HG03196 (cell line): Measurements from ENCODE around the gene CPA5.

Experiments
- ATAC-seq: cut with Tn5 transposase; IDR thresholded peaks from one replicate; pipeline ENCODE4 v1.9.1; 2021; ENCODE audit not compliant: unreplicated experiment

CPA5 gene

GRCh38 chr7:130329681-130330080 is 14.9 kb upstream of the CPA5 start:
- ATAC-seq = no peak

GRCh38 chr7:130332259-130333053 is 12.2 kb upstream of the CPA5 start:
- no peak for ATAC-seq

GRCh38 chr7:130333832-130334231 is 10.8 kb upstream of the CPA5 start:
- no peak for ATAC-seq

GRCh38 chr7:130334274-130334673 is 10.3 kb upstream of the CPA5 start:
- no peak for ATAC-seq

GRCh38 chr7:130337410-130337971 is 7.1 kb upstream of the CPA5 start:
- no peak for ATAC-seq

GRCh38 chr7:130338233-130338632 is 6.4 kb upstream of the CPA5 start:
- no peak for ATAC-seq

DNA sequence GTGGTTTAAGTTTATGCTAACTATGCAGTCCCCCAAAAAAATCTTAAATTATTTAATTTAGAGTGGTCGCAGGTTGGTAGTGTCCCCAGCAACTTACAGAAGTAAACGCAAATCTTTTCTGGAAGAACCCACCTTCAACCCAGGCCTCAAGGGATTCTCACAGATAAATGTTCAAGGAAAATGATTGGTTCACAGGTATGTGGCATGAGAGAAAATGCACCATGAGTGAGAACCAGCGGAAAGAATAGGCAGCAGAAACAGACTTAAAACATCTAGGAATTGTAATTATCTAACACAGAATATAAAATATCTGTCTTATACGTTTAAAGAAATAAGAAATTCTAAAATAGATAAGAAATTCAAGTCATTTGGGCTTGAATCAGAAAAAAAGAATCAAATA is 2.7 kb upstream of the CPA5 start:
- ATAC-seq = no peak

DNA sequence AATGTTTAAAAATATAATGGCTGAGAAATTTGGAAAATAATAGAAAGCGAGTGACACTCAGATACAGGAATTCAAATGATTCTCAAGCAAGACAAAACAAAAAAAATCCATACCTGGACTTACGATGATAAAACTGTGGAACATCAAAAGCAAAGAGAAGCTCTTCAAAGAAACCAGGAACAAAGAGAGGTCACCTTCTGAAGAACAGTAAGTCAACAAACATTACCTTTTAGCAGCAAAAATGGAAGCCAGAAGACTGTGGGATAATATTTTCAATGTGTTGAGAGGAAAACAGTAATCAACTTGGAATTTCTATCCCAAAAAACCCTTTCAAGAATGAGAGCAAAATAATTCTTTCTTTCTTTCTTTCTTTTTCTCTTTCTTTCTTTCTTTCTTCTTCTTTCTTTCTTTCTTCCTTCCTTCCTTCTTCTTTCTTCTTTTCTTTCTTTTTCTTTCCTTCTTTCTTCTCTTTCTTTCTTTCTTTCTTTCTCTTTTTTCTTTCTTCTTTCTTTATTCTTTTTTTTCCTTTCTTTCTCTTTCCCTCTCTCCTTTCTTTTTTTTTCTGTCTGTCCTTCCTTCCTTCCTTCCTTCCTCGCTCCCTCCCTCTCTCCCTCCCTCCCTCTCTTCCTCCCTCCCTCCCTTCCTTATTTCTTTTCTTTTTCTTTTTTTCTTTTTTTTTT is 1.8 kb upstream of the CPA5 start:
- no peak for ATAC-seq

GRCh38 chr7:130345136-130345535 is 520 bp downstream of the CPA5 start:
- ATAC-seq = no peak

DNA sequence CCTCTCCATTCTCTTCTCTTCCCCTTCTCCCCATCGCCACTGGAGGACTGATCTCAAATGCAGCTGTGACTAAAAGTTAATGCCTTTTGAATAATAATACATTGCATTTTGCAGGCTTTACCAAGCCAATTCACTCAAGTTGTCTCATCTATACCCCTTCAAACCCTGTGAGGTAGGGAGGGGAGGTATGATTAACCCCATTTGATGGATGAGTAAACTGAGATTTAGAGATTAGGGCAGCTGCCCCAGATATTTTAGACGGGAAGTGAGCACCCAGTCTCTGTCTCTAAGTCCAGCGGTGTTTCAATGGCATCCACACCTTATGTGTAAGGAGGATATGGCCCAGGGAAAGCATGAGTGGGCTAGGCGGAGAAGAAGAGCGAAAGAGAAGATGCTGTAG is 1.1 kb downstream of the CPA5 start:
- no peak for ATAC-seq

DNA sequence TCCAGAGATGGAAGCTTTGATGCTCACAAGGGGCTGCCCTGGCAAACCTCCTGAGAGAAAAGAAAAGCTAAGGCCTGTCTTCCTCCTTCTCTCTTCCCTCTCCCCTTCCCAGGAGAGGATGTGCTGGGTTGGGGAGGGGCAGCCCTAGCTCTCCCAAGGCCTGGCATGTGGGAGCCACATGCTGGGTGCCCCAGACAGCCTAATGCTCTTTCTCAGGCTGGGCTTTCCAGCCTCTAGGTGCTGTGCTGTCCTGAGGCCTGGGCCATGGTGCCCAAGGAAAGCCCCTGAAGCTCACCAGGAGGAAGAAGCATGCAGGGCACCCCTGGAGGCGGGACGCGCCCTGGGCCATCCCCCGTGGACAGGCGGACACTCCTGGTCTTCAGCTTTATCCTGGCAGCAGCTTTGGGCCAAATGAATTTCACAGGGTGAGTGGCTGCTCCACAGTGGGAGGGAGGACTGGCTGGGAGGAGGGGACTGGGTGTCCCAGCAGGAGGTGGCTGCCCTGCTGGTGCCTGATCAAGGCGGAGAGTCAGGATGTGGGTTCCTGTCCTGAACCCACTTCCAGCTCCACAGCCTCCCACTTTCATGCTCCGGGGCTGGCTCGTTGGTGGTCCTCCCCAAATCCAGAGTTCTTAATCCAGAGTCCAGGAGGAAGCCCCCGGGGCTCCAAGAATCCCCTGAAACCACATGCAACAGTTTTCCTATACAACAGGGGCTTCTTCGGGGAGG is 1.7 kb downstream of the CPA5 start:
- no peak for ATAC-seq

GRCh38 chr7:130346941-130347340 is 2.3 kb downstream of the CPA5 start:
- ATAC-seq = no peak

- no peak for ATAC-seq
Measured at GRCh38 chr7:130349911-130350782, 5.5 kb downstream of the CPA5 start.

DNA sequence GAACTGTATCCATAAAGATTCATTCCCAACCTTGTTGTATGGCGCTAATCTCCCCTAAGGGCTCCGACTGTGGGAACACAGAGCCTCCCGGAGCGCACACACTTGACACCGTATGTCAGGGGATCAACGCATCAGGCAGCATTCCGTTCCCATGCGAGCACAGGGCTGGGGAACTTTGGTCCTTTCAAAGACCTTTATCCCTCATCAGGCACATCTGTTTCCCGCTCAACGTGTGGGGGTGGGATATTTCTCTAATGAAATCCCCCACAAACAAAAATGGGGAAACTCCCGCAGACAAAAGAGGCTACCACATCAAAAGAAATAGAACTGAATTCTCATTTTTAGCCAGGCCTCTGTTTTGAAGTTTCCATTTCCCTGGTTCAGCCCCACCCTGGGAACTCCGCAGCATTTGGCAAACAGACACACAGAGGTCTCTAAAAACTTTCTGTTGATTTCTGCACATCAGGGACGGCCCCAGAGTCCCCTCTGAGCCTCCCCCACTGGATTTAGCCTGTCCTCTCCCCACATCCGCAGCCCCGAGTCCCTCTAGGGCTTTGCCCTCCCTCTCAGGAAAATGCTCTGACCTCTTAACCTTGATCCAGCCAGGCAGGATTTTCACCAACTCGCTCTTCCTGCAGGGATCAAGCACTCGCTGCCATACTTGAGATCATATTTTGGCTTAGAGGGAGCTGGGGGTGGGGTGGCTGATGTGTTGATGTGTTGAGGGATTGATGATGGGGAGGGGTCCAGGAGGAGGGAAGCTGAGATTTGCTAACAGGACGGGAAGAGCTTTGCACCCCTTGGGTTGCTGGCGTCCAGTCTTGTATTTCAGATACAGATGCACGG is 6.6 kb downstream of the CPA5 start:
- no peak for ATAC-seq

GRCh38 chr7:130351791-130352090 is 7.1 kb downstream of the CPA5 start:
- ATAC-seq = no peak

GRCh38 chr7:130352194-130353074 is 7.8 kb downstream of the CPA5 start:
- no peak for ATAC-seq

- no peak for ATAC-seq
Measured at GRCh38 chr7:130353196-130353595, 8.6 kb downstream of the CPA5 start.

GRCh38 chr7:130356121-130356875 is 11.7 kb downstream of the CPA5 start:
- ATAC-seq = no peak
